Sigmoid colon (tissue), 3 donors: ENCODE measurements around the gene ANGEL1.

Source experiments
- CTCF ChIP-seq, 4 experiments: fragments of 450-650 bp in 3 of 4; fragments of 200-600 bp in 1 of 4; IDR thresholded peaks; one replicate each; pipeline ENCODE4 v1.5.1; 2016 to 2019; ENCODE audit warnings: antibody characterized with exemption in 4 of 4, mild to moderate bottlenecking in 3 of 4, moderate library complexity in 2 of 4
- POLR2A ChIP-seq, 2 donors: fragments of 450-650 bp; IDR thresholded peaks; one replicate each; pipeline ENCODE4 v1.6.1; 2016; ENCODE audit warnings: antibody characterized with exemption in 2 of 2, mild to moderate bottlenecking in 2 of 2, moderate library complexity in 2 of 2

GRCh38 chr14:76808011-76808410, 4.7 kb downstream of the ANGEL1 start:
- no peak for TF ChIP-seq CTCF (IDR thresholded peaks at IDR 0.05)
- no peak for TF ChIP-seq POLR2A (IDR thresholded peaks at IDR 0.05)
